Measurements from ENCODE around the gene ACAD9. TPM values are rescaled to one million over a fixed set of nuclear protein-coding genes. Genes with fewer than 3 reads are reported as not detected.

ACAD9 gene
- total RNA-seq, 1 experiment from 2014 or later, result 76.5 TPM

DNA sequence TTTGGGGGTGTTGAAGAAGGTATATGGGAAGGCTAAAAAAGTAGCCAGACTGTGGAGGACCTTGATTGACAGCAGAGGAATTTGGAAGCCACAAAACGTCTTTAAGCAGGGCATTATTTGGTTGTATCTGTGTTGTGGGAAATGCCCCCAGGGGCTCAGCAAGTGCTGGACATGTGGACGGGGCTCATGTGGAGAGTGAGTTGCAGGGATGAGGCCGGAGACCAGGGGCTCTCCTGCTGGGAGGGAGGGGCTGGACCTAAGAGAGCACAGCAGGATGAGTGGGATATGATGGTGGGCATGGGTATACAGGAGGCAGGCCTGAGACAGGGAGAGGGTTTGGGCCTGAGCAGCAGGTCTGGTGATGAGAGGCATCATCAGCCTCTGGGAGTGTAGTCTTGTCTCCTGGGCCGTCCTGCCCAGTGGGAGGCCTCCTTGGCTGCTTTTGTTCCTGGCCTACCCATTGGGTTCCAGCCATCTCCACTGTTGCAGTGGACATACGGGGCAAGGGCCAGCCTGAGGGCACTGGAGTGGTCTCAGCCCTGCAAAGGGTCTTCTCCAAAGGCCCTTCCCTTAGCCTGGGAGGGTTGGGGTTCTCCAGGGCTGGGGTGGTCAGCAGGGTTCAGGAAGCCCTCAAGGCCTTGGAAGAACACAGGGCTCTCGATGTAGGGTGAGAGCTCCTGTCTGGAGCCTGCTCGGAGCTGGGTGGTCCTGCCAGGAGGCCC lies 27.5 kb downstream of the ACAD9 start:
- ChIA-PET POLR2A (ENCODE audit: unreplicated experiment) (no interaction called here), CTCF (no interaction called here)
- BruUV-seq (replicated peaks), result no TSS peak
- H2AFZ ChIP-seq, result no peak overlapping the region
- H3K27ac ChIP-seq, result no peak overlapping the region
- H3K4me1 ChIP-seq (replicated peaks; ENCODE audit: insufficient read depth), result no peaks in the 10 kb centered on the region
- no peaks in the 10 kb centered on the region for H3F3A ChIP-seq (ENCODE audit: insufficient read depth, low read depth)
- H3K9me3 ChIP-seq (ENCODE audit: insufficient read depth, low read depth), result no peaks in the 10 kb centered on the region
- TF ChIP-seq, protein P1, sequence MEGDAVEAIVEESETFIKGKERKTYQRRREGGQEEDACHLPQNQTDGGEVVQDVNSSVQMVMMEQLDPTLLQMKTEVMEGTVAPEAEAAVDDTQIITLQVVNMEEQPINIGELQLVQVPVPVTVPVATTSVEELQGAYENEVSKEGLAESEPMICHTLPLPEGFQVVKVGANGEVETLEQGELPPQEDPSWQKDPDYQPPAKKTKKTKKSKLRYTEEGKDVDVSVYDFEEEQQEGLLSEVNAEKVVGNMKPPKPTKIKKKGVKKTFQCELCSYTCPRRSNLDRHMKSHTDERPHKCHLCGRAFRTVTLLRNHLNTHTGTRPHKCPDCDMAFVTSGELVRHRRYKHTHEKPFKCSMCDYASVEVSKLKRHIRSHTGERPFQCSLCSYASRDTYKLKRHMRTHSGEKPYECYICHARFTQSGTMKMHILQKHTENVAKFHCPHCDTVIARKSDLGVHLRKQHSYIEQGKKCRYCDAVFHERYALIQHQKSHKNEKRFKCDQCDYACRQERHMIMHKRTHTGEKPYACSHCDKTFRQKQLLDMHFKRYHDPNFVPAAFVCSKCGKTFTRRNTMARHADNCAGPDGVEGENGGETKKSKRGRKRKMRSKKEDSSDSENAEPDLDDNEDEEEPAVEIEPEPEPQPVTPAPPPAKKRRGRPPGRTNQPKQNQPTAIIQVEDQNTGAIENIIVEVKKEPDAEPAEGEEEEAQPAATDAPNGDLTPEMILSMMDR (conservative IDR thresholded peaks at IDR 0.05), result no peak
- no peak for TF ChIP-seq EZH2 (IDR thresholded peaks at IDR 0.05; ENCODE audit: low read depth)
- no peak for DNase-seq
- peaks cover 6% of the 10 kb centered on the region; the same call in 1 of the 2 replicates for H3K36me3 ChIP-seq (ENCODE audit: low read depth)
- no peak overlapping the region for H3K4me2 ChIP-seq
- no peaks in the 10 kb centered on the region for H3K9me2 ChIP-seq (ENCODE audit: insufficient read depth)
- no peaks in the 10 kb centered on the region for H3K27me3 ChIP-seq (ENCODE audit: insufficient read depth, low read depth)
- intact Hi-C loops (cut with micrococcal nuclease; ENCODE audit: unreplicated experiment), result no loop called here
- no peaks in the 10 kb centered on the region for H3K79me2 ChIP-seq (ENCODE audit: low read depth)
- H3K4me3 ChIP-seq, result no peak overlapping the region
- no peaks in the 10 kb centered on the region for H4K20me1 ChIP-seq (ENCODE audit: insufficient read depth)

DNA sequence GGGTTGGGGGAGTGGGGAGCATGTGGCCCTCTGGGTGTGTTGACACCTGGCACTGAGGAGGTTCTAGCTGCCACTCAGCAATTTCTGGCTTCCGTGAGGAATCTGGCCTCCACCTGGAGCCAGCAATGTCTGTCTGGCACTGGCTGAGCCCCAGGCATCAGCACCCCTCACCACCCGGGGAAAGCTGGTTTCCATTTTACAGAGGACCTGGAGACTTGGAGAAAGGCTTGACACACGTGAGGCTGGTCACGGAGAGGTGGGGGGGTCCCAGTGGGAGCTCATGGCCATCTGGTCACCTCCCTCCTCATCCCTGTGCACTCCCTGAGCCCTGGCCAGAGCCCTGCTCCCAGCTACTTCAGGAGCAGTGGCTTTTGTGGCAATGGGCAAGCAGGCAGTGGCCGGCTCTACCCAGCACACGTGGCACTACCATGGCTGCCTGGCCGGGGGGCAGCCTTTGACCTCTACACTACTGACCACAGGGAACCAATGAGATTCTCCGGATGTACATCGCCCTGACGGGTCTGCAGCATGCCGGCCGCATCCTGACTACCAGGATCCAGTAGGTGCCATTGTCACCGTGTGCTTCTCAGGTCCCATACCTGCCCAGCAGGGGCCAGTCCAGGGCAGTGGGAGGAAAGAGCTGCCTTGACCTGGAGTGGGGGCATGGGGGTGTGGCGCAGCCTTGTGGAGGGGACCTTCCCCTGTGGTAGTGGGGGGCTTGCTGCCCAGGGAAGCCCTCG lies 28.5 kb downstream of the ACAD9 start:
- 0 out of 2 replicates have a peak, but pooled peaks cover 4% of the 10 kb centered on the region for H3K36me3 ChIP-seq (ENCODE audit: low read depth)
- ChIA-PET POLR2A (ENCODE audit: unreplicated experiment) (no interaction called here), CTCF (no interaction called here)

DNA sequence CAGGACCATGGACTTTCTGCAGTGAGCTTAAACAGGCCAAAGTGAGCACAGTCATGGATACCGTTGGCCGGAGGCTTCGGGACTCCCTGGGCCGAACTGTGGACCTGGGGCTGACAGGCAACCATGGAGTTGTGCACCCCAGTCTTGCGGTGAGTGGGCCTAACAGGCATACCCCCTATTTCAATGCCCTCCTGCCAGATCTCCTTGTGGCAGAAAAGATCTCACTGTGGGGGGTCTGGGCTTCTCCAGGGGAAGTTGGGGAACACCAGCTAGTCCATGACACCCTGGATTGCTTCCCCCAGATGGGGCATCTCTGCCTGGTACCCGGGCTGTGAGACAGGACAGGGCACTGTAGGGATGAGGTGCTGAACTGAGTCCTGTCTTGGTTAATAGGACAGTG lies 29.5 kb downstream of the ACAD9 start:
- BruUV-seq (replicated peaks), result no TSS peak

More for the DNA sequence above, 28.5 kb downstream of the ACAD9 start:
- Histone ChIP-seq H3K79me2 (ENCODE audit: low read depth) (no peaks in the 10 kb centered on the region), H3K4me2 (no peak overlapping the region), H3K4me3 (no peak overlapping the region), H3K27ac (no peak overlapping the region), H2AFZ (no peak overlapping the region), H3F3A (ENCODE audit: insufficient read depth, low read depth) (no peaks in the 10 kb centered on the region), H3K4me1 (replicated peaks; ENCODE audit: insufficient read depth) (no peaks in the 10 kb centered on the region), H3K27me3 (ENCODE audit: insufficient read depth, low read depth) (no peaks in the 10 kb centered on the region), H3K9me2 (ENCODE audit: insufficient read depth) (no peaks in the 10 kb centered on the region), H4K20me1 (ENCODE audit: insufficient read depth) (no peaks in the 10 kb centered on the region), H3K9me3 (ENCODE audit: insufficient read depth, low read depth) (no peaks in the 10 kb centered on the region)
- intact Hi-C loops (cut with micrococcal nuclease; ENCODE audit: unreplicated experiment), result no loop called here
- TF ChIP-seq EZH2 (IDR thresholded peaks at IDR 0.05; ENCODE audit: low read depth), result no peak
- TF ChIP-seq, protein P1 (conservative IDR thresholded peaks at IDR 0.05), result no peak
- no TSS peak for BruUV-seq (replicated peaks)
- no peak for DNase-seq

More for the DNA sequence above, 29.5 kb downstream of the ACAD9 start:
- no peak for DNase-seq
- Histone ChIP-seq H4K20me1 (ENCODE audit: insufficient read depth) (no peaks in the 10 kb centered on the region), H3F3A (ENCODE audit: insufficient read depth, low read depth) (no peaks in the 10 kb centered on the region), H3K27ac (no peak overlapping the region), H3K27me3 (ENCODE audit: insufficient read depth, low read depth) (no peaks in the 10 kb centered on the region), H3K4me2 (no peak overlapping the region), H3K4me3 (no peak overlapping the region), H3K9me3 (ENCODE audit: insufficient read depth, low read depth) (no peaks in the 10 kb centered on the region), H3K79me2 (ENCODE audit: low read depth) (no peaks in the 10 kb centered on the region), H3K36me3 (ENCODE audit: low read depth) (0 out of 2 replicates have a peak, but pooled peaks cover 4% of the 10 kb centered on the region), H3K4me1 (replicated peaks; ENCODE audit: insufficient read depth) (no peaks in the 10 kb centered on the region), H2AFZ (no peak overlapping the region), H3K9me2 (ENCODE audit: insufficient read depth) (no peaks in the 10 kb centered on the region)
- ChIA-PET CTCF (no interaction called here), POLR2A (ENCODE audit: unreplicated experiment) (no interaction called here)
- TF ChIP-seq EZH2 (IDR thresholded peaks at IDR 0.05; ENCODE audit: low read depth), result no peak
- TF ChIP-seq, protein P1 (conservative IDR thresholded peaks at IDR 0.05), result no peak
- intact Hi-C loops (cut with micrococcal nuclease; ENCODE audit: unreplicated experiment), result no loop called here
